HCEC 1CT (cell line): Measurements from ENCODE around the gene RNF217.
"Not testable (repeated sequence)": the region's sequence is repeated elsewhere in the genome, so short reads cannot be mapped to it uniquely, and the experiment has no call there.

Experiments used
- DNase-seq: peaks from one replicate; pipeline ENCODE4 v3.0.0-alpha.2; 2017

RNF217 gene

DNA sequence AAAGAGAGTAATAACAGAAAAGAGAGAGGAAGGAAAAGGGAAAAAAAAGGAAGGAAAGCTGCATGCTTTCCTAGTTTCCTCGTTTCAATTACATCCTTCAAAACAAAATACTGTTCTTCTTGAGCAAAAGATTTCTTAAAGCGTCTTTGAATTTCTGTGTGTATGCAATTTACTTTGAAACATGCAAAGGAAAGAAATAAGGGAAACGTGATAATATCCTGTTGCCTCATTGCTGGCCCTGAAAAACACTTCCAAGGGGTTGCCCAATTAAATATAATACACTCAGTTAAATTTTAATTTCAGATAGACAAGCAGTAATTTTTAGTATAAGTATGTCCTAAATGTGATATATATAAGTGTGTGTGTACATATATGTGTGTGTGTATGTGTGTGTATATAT lies 140.2 kb downstream of the RNF217 start:
- DNase-seq: no peak

DNA sequence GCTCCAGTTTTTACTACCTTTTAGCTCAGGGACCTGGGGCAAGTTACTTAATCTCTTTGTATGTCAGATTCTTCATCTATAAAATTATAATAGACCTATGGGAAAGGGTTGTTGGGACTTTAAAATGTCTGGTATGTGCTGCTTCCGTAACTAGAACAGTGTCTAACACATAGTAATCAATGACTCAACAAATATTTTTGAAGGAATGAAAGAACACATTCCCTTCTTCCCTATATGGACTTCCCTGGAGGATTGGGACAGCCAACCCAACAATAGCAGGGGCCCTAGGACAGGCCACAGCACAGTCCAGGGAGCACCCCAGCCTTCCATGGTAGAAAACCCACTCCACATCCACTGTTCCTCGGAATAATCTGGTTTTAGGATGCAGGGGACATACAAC lies 140.7 kb downstream of the RNF217 start:
- peak; percentile 99 for DNase-seq

DNA sequence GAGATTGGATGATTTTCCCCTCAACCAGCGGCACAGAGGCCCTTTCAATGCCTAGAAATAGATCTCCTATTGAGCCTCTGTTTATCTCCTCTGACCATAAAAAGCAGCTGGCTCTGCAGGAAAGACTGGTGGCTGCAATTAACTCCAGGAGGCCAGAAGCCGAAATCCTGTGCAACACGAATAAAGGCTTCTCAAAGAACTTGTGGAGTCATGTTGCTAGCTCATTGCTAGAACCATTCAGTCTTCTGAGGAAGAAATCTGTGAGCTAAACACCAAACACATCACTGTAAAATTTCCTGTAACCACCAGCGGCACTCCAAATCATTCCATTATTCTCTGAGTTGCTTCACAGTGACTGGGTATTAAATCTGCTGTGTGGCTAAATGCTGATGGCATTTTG lies 142.2 kb downstream of the RNF217 start:
- no peak for DNase-seq

DNA sequence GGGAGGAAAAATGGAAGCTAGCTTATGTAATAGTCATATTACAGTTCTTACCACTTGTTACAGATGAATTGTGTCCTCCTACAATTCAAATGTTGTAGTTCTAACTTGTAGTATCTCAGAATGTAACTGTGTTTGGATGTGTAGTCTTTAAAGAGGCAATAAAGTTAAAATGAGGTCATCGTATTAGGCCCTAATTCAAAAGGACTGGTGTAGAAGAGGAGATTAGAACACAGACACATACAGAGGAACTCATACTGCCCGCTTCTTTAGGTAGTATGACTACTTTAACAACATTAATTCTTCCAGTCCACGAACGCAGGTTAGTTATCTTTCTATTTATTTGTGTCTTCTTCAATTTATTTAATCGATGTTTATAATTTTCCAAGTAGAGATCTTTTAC lies 144.8 kb downstream of the RNF217 start:
- DNase-seq: no peak

DNA sequence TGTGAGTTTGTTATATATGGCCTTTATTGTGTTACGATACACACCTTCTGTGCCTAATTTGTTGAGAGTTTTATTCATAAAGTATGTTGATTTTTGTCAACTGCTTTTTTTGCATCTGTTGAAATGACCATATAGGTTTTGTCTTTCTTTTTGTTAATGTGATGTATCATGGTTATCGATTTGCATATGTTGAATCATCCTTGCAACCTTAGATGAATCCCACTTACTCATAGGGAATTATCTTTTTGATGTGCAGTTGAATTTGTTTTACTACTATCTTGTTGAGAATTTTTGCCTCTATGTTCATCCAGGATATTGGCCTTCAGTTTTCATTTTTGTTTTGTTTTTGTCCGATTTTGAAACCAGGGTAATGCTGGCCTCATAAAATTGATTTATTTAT lies 145.7 kb downstream of the RNF217 start:
- peak; percentile 32 for DNase-seq

DNA sequence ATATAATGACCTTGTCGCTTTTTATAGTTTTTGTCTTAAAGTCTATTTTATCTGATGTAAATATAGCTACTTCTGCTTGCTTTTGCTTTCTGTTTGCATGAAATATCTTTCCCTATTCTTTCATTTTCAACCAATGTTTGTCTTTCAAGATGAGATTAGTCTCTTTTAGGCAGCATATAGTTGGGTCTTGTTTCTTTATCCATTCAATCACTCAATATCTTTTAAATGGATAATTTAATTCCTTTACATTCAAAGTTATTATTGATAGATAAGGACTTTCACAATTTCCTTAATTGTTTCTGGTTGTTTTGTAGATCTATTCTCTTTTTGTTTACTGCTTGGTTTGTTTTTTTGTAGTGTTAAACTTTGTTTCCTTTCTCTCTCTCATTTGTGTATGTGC lies 147.8 kb downstream of the RNF217 start:
- DNase-seq: no peak

DNA sequence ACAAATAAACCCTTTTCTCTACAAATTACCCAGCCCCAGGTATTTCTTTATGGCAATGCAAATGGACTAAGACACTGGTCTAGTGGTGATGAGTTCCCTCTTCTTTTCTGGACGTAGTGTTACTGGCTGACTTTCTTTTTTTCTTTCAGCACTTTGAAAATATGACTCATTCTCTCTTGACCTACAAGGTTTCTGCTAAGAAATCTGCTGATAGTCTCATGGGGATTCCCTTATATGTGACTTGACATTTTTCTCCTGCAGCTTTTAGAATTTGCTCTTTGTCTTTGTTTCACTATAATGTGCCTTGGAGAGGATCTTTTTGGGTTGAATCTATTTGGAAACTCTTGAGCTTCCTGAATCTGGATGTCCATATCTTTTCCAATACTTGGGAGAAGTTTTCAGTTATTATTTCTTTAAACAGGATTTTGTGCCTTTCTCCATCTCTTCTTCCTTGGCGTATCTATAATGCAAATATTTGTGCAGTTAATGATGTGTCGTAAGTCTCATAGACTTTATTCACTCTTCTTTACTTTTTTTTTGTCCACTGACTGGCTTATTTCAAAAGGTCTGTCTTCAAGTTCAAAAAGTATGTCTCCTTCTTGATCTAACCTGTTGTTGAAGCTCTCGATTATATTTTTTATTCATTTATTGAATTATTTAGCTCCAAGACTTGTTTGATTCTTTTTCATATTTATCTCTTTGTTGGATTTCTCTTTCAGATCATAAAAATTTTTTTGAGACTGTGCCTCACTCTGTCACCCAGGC lies 149.2 kb downstream of the RNF217 start:
- no peak for DNase-seq

DNA sequence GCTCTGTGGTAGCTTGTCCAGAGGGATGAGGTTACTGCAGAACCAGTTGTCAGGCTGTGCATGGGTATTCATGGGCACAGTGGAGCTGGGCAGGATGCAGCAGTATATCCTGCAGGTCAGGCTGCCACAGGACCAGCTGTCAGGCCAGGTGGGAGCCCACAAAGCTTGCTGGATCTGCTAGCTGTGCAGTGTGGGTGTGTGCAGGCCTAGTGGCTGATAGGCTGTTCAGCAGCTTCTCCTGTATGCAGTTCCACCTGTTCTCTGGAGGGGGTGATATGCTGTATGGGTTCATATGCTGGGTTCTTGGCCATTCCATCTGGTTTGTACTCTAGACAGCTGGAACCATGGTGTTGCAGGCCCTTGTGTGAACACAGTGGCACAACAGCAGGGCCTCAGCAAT lies 150.7 kb downstream of the RNF217 start:
- no peak for DNase-seq

DNA sequence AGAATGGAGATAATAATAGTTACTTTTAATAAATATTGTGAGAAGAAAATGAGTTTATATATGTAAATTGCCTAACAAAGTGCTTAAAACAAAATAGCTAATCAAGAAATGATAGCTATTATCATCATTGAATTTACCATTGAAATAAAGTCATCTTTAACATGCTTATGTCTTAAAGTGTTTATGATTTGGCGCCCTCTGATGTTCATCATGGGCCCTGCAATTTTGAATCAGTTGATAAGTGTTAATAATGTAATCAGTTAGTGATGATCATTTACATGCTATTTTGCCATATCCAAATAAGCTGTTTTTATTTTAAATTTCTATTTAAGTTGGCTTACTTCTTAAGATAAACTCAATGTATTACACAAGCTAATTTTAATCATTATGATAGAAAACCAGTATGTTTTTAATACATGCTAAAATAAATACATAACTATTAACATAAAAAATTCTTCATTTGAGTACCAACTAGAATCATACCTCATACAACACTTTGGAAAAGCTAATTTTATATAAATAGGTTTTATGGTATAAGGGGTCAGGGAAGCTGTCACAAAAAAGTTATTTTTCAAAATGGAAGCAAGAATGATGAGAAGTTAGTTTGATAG lies 152.1 kb downstream of the RNF217 start:
- DNase-seq: peak; percentile 42

DNA sequence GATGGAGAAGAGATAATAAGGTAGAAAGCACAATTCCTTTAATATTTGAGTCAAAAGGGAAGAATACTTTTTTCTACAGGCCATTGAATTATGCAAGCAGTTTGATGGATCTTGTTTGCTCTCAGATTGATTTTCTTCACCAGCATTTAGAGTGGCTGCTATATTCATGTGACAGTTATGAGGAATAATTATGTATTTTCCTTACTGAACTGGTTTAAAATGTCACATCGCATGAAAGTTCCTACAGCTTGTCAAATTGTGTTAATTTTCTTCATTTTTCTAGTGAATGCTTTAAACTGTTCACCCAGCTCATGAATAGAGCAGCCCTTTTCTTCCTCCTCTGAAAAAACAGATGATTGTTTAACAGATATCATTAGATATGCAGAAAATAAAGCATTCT lies 153.9 kb downstream of the RNF217 start:
- DNase-seq: no peak

DNA sequence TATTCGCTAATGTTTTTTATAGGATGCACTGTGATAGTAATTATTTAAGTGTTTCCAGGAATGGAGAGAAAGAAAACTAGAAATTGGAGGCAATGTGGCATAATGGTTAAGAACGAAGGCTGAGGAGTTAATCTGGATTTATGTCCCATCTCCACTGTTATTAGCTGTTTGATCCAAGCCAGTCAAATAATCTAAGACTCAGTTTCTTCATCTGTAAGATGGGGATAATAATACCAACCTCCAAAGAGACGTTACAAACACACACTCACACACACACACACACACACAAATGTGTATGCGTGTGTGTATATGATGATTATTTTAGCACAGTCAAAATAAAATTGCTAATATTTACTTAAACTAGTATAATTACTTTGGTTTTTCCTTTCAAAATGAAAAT lies 154.5 kb downstream of the RNF217 start:
- no peak for DNase-seq

DNA sequence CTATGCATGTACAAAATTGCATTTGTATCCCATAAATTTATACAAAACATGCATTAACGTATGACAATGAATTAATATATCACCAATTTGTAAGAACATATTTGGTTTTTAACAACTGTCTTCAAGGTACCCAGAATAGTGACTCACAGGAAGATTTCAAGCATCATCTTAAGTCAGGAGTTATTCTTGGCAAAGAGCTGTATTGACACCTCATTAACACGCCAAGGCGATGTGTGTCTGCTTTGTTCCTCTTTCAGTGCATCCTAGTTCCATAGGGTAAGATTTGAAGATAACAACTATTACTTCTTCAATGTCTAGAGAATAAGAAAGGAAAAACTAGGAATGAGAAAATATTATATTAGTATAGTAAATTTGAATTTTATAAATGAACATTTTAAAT lies 155.6 kb downstream of the RNF217 start:
- DNase-seq: no peak

DNA sequence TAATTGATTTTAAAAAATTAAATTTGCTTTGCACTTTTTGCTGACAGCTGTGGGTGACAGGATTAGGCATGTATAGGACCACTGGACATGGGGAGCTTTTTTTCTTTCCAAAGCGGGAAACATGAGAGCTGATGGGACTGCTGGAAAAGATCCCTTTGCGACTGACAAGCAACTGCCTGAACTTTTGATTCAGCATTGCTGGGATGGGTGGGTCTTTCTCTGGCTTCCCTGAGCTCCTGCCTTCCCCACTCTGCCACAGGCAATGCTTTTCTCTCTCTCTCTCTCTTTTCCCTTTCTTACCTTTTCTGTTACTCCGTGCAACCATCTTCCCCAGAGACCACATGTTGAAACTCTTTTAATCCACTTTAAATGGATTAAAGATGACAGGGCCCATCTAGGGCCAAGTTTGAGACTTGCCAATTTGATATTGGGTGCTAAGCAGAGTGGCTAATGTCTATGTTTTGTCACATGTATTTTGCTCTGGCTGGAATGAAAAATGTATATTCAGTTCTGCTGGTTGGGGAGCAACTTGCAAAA lies 157.9 kb downstream of the RNF217 start:
- no peak for DNase-seq

DNA sequence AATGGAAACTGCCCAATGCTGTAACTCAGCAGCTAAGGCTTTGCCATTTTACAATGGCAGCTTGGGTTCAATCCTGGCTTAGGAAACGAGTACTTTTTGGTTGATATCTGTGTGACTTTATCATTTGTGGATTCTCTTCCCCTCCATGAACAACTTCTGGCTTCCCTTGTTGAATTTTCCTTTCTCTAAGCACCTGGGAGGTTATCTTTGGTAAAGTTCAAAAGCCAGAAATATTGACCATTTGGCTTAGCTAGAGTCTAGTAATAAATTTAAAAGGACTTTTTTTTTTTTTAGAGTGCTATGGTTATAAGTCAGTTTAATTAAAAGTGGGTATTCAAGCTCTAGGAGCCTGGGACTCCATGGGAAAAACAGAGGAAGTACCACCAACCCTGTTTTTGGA lies 159.7 kb downstream of the RNF217 start:
- DNase-seq: no peak

DNA sequence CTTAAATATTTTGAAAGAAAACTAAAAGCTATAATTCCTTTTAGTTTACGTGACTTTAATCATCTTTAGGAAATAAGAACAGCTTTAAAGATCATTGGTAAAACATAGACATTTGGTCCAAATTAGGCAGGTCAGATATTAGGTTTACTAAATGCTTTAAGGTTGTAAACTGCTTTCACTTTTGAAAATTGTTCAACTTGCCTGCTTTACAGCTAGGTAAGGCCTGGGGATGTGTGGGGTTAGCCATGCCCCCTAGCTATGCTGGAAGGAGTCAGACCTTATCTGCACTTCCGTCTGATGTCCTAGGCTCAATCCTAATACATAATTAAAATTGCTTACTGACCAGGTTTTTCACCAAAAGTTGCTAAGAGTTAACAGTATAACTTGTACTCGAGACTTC lies 160.8 kb downstream of the RNF217 start:
- DNase-seq: no peak

DNA sequence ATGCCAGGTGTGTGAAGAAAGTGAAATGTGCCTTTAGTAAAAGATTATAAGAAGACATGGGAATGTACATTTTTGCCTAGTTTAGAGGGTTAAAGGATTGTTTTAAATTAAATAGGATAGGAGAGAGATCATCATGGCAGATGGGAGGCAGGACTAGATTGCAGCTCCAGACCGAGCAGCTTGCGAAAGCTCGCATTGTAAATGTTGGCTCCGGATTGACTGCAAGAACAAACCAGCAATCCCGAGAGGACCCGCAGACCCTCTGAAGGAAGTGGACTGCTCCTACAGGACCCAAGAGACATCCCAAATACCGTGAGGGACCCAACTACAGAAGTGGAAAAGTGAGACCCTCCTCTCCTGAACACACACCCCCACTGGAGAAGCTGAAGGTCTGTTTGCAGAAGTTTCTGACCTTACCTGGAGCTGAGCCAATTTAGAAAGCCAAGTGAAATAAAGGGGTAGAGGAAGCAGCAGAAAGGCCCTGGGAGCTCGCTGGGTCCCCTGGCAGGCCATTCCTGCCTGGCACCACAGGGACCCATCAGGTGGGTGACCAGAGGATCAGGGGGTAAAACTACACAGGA lies 161.3 kb downstream of the RNF217 start:
- no peak for DNase-seq

DNA sequence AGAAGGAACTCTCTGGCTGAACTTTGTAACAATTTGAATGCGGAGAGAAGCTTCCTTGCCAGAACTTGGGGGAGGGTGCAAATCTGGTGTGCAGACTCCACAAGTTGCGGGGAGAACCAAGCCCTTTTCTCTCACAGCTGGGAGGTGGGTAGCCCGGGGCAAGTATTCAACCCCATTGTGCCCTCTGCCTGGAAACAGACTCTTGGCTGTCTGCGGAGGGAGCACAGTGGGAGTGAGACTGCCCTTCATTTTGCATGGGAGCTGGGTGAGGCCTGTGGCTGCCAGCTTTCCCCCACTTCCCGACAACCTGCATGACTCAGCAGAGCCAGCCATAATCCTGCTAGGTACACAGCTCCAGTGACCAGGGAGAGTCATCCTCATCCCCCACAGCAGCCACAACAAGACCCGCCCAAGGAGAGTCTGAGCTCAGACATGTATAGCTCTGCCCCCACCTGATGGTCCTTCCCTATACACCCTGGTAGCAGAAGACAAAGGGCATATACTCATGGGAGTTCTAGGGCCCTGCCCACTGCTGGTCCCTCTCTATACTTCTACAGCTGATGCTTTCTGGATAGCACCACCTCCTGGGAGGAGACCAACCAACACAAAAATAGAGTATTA lies 161.9 kb downstream of the RNF217 start:
- no peak for DNase-seq

DNA sequence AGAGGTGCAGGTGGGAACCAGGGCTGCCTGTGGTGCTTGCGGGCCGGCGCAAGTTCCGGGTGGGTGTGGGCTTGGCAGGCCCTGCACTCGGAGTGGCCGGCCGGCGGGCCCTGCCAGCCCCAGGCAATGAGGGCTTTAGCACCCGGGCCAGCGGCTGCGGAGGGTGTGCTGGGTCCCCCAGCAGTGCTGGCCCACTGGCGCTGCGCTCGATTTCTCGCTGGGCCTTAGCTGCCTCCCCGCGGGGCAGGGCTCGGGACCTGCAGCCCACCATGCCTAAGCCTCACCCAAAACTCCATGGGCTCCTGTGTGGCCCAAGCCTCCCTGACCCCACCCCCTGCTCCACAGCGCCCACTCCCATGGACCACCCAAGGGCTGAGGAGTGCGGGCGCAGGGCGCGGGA lies 163.6 kb downstream of the RNF217 start:
- not testable (repeated sequence) for DNase-seq

DNA sequence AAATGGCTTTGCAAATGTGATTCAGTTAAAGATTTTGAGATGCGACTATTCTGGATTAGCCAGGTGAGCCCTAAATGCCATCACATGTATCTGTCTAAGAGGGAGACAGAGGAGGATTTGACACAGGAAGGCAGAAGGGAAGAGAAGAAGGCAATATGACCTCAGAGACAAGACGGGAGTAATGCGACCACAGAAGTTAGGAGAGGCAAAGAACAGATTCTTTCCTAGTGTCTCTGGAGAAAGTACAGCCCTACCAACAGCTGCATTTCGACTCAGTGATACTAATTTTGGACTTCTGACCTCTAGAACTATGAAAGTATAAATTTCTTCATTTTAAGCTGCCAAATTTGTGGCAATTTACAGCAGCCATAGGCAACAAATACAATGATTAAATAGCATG lies 167.1 kb downstream of the RNF217 start:
- DNase-seq: no peak

DNA sequence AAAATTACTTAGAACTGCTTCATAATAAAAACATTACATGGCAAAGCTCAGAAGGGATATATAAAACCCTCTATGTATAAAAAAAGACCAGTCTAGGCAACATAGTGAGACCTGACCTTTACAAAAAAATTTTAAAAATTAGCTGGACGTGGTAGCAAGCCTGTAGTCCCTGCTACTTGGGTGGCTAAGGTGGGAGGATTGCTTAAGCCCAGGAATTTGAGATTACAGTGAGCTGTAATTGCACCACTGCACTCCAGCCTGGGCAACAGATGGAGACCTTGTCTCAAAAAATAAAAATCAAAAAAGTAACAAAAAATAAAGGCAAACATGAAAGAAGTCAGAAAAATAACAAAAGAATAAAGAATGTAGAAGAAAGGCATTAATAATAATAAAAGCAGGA lies 169.8 kb downstream of the RNF217 start:
- DNase-seq: no peak

DNA sequence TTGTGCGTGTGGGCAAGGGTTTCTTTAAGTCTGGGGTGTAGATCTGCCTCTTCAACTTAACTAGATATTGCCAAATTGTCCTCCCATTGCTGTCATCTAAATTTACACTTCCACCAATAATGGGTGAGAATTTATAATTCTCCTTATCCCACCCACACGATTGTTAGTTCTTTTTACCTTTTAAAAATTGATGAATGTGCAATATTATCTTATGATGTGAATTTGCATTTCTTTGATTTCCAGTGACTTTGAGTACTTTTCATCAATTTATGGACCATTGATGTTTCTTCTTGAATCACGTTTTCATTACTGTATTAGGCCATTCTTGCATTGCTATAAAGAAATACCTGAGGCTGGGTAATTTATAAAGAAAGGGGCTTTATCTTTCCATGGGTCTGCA lies 174.1 kb downstream of the RNF217 start:
- no peak for DNase-seq

DNA sequence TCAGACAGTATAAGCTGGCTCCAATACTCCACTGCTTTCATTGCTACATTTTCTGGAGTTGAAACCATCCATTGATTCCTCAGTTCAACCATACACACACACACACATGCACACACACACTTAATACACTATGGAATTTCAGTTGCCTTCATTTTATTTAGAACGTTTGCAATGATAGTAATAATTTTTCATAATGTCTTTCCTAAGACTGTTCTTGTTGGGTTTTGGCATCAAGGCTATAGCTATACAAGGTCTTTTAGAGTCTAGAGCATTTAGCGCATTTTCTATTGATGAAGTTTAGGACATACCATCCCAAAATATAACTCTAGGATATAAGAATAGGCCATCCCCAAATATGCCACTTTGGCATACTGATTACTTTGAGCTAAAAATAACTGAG lies 175.8 kb downstream of the RNF217 start:
- DNase-seq: no peak

DNA sequence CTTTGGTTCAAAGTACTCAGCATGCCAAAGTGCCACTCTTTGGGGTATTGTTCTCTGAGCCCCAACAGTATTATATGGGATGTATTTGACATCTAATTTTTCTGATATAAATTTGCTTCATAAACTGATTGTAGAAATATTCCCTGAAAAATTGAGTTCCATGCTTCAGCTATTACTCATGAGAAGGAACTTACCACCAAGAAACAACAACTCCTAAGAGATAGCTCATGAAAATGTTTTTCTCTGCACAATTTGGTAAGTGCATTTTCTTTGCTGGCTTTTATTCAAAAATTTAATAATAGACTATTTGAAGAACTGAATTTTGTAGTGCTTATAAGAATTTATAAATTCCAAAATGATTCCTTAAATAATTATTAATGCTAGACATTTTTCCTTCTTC lies 178.6 kb downstream of the RNF217 start:
- DNase-seq: no peak
